Measurements from ENCODE around the gene ADO. TPM values are rescaled to one million over a fixed set of nuclear protein-coding genes. Genes with fewer than 3 reads are reported as not detected.
A peak's percentile ranks its signal among the peaks of the same experiment; 100 is the strongest.

The ADO gene
- total and polyA plus RNA-seq, 4 donors, result 7.5 to 15.3 (median 11.2) TPM

DNA sequence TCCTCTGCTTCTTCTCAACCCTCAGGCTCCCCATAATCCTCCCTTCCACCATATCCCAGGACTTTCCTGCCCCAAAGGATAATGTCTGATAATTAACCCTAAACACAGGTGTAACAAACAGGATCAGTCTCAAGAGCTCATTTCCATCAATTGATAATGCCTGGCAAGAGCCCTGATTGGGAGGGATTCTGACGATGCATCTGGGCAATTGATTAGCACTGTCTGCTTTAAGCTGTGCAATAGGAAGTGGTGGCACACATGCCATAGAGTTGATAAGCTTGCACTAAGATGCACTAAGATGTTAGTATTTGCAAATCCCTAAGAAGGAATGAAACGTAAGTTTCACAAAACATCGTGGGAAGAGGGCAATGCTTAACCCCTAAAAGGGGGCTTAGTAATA lies 39.1 kb downstream of the ADO start:
- intact Hi-C loops (cut with DNase I), result no loop called here
- H3K4me1 ChIP-seq (ENCODE audit: control insufficient read depth in 1 of 2, insufficient read depth in 2 of 2, low read length in 2 of 2), result no peaks in the 10 kb centered on the region
- no peak overlapping the region for H3K4me3 ChIP-seq (ENCODE audit: low read length in 2 of 2)
- H3K36me3 ChIP-seq (ENCODE audit: control insufficient read depth in 1 of 2, insufficient read depth in 2 of 2, low read length in 1 of 2), result no peaks in the 10 kb centered on the region
- DNase-seq, result no peak
- H3K27ac ChIP-seq (ENCODE audit: low read depth in 1 of 2, low read length in 2 of 2), result no peak overlapping the region
- no peaks in the 10 kb centered on the region for H3K27me3 ChIP-seq (ENCODE audit: control insufficient read depth in 1 of 2, insufficient read depth in 2 of 2, low read length in 1 of 2)
- peaks cover 6% of the 10 kb centered on the region for H3K9me3 ChIP-seq (ENCODE audit: control insufficient read depth, low read length)
- WGBS, 2 donors, result 71 to 75% methylated on average over 3 of the region's 3 CpGs
- no peak for ATAC-seq (ENCODE audit: low FRiP score)

DNA sequence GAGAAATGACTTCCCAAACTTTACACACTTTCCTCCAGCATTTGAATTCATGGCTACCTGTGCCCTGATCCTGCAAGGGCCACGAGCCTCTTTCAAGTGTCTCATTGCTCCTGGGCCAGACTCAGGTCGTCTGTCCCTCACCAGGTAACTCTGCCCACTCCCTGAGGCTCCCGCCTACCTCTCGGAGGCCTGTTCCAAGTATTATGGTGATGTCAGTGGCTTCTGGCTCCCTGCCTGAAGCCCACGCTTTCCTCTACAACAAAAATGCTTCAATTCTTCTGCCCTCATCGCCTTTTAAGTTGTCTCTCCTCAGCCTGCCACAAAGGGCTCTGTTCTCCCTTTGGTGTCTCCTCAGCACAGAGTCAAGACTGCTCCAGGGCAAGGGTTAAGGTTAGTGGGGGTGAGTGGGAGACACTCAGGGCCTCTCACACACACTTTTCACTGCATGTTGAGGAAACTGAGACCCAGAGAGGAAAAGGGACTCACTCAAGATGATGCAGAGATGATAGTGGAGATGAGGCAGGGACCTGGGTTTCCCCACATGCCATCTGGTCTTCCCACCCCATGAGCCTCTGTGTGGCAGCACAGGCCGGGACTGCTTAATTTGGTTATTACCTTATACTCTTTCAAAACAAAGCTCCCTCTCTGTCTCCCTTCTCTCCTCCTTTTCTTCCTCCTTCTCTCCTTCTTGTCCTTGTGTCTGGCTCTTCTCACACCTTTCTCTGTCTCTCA lies 39.9 kb downstream of the ADO start:
- WGBS, 2 donors, result 68 to 69% methylated on average over 7 of the region's 7 CpGs
- intact Hi-C loops (cut with DNase I), result no loop called here
- Histone ChIP-seq H3K27me3 (ENCODE audit: control insufficient read depth in 1 of 2, insufficient read depth in 2 of 2, low read length in 1 of 2) (no peaks in the 10 kb centered on the region), H3K4me3 (ENCODE audit: low read length in 2 of 2) (no peak overlapping the region), H3K36me3 (ENCODE audit: control insufficient read depth in 1 of 2, insufficient read depth in 2 of 2, low read length in 1 of 2) (no peaks in the 10 kb centered on the region), H3K9me3 (ENCODE audit: control insufficient read depth, low read length) (peaks cover 6% of the 10 kb centered on the region), H3K27ac (ENCODE audit: low read depth in 1 of 2, low read length in 2 of 2) (no peak overlapping the region), H3K4me1 (ENCODE audit: control insufficient read depth in 1 of 2, insufficient read depth in 2 of 2, low read length in 2 of 2) (no peaks in the 10 kb centered on the region)
- DNase-seq (no peak), ATAC-seq (ENCODE audit: low FRiP score) (no peak)

DNA sequence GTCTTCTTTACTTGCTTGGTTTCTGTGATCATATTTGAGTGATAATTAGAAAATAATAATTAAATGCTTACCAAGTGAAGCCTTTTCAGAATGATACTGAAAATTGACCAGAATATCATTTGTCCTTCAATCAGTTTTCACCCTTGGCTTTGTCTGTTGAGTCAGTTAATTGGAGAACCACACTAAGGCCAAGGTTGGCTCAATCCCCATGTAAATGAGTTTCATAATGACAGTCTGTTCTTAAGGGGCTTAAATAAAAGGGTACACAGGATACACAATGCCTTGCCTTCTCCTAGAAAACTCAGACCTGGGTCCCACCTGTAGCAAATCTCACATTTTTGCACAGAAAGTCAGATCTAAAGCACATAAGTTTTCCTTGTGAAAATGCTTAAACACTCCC lies 42.9 kb downstream of the ADO start:
- intact Hi-C loops (cut with DNase I), result no loop called here
- no peak for DNase-seq
- H3K9me3 ChIP-seq (ENCODE audit: control insufficient read depth, low read length), result peaks cover 8% of the 10 kb centered on the region
- H3K27me3 ChIP-seq (ENCODE audit: control insufficient read depth in 1 of 2, insufficient read depth in 2 of 2, low read length in 1 of 2), result no peaks in the 10 kb centered on the region
- H3K27ac ChIP-seq (ENCODE audit: low read depth in 1 of 2, low read length in 2 of 2), result no peak overlapping the region
- H3K4me3 ChIP-seq (ENCODE audit: low read length in 2 of 2), result no peak overlapping the region
- no peak for ATAC-seq (ENCODE audit: low FRiP score)
- no peaks in the 10 kb centered on the region for H3K4me1 ChIP-seq (ENCODE audit: control insufficient read depth in 1 of 2, insufficient read depth in 2 of 2, low read length in 2 of 2)
- no peaks in the 10 kb centered on the region for H3K36me3 ChIP-seq (ENCODE audit: control insufficient read depth in 1 of 2, insufficient read depth in 2 of 2, low read length in 1 of 2)

DNA sequence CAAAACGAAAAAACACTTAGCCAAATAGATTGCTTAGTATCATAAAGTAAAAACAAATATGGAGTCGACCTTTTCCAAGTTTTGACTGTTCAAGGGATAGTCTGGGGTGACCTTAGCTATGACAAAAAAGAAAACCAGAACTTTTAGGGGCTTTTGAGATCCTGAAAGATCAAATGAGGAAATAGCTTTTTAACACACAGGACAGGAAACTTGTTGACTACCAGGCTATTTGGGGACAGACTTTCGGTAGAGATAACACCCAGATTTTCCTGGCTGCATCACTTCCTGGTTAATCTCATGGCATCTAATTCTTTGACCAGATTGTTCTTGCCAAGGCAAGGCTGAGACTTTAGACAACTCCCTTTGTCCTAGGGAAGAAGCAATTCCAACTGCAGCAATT lies 46.1 kb downstream of the ADO start:
- ATAC-seq (ENCODE audit: low FRiP score), result no peak
- DNase-seq, result no peak
- H3K27ac ChIP-seq (ENCODE audit: low read depth in 1 of 2, low read length in 2 of 2), result no peak overlapping the region
- 57 to 67% methylated on average over 3 of the region's 3 CpGs for WGBS, 2 donors
- no peaks in the 10 kb centered on the region for H3K27me3 ChIP-seq (ENCODE audit: control insufficient read depth in 1 of 2, insufficient read depth in 2 of 2, low read length in 1 of 2)
- no peak overlapping the region for H3K4me3 ChIP-seq (ENCODE audit: low read length in 2 of 2)
- H3K36me3 ChIP-seq (ENCODE audit: control insufficient read depth in 1 of 2, insufficient read depth in 2 of 2, low read length in 1 of 2), result no peaks in the 10 kb centered on the region
- intact Hi-C loops (cut with DNase I), result no loop called here
- H3K9me3 ChIP-seq (ENCODE audit: control insufficient read depth, low read length), result peaks cover 8% of the 10 kb centered on the region
- H3K4me1 ChIP-seq (ENCODE audit: control insufficient read depth in 1 of 2, insufficient read depth in 2 of 2, low read length in 2 of 2), result no peaks in the 10 kb centered on the region

DNA sequence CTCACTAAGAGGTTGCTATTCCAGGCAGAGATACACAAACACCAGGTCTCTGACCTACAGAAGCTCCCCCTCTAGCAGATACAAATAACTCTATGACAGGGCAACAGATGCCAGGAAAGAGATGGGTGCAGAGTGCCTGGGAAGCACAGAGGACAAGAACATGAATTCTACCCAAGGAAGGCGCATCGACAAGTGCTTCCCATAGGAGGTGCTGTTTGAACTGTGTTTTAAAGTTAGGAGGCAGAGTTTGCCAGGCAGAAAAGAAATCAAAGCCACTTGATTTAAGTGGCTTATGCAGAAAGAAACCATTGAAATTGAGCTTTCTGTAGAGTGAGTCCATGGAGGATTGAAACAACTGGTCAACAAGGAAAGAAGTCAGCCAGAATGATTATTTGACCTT lies 46.9 kb downstream of the ADO start:
- ATAC-seq (ENCODE audit: low FRiP score) (no peak), DNase-seq (no peak)
- Histone ChIP-seq H3K4me3 (ENCODE audit: low read length in 2 of 2) (no peak overlapping the region), H3K36me3 (ENCODE audit: control insufficient read depth in 1 of 2, insufficient read depth in 2 of 2, low read length in 1 of 2) (no peaks in the 10 kb centered on the region), H3K4me1 (ENCODE audit: control insufficient read depth in 1 of 2, insufficient read depth in 2 of 2, low read length in 2 of 2) (no peaks in the 10 kb centered on the region), H3K27me3 (ENCODE audit: control insufficient read depth in 1 of 2, insufficient read depth in 2 of 2, low read length in 1 of 2) (no peaks in the 10 kb centered on the region), H3K27ac (ENCODE audit: low read depth in 1 of 2, low read length in 2 of 2) (no peak overlapping the region), H3K9me3 (ENCODE audit: control insufficient read depth, low read length) (peaks cover 8% of the 10 kb centered on the region)
- intact Hi-C loops (cut with DNase I), result no loop called here
- 45 to 70% methylated on average over 2 of the region's 2 CpGs for WGBS, 2 donors

DNA sequence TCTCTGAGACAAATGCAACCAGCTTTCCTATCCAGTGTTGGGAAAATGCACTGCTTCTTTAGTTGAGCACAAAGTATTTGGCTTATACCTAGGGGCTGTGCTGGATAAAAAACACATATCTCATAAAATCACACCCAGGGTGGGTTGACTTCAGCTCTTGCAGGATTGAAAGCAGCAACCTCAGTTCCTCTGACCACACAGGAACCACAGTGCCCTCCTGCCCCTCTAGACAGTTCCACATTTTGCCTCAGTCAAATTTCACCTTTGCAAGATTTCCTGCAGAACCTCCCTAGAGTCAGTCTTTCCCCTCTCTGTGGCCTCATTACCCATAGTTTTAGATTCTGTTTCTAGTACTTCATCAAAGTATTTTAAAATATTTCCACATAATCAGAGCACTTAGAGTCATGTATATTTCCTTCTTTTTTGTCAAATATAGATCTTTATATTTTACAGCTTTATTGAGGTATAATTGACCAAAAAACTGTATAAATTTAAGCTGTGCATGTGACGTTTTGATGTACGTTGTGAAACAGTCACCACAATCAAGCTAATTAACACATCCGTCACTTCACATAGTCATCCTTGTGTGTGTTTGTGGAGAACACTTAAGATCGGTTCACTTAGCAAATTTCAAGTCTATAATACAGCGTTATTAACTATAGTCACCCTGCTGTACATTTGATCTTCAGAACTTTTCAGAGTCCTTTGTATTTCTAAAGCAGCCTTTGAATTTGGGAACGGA lies 48.6 kb downstream of the ADO start:
- H3K4me1 ChIP-seq (ENCODE audit: control insufficient read depth in 1 of 2, insufficient read depth in 2 of 2, low read length in 2 of 2), result no peaks in the 10 kb centered on the region
- DNase-seq, result no peak
- H3K27me3 ChIP-seq (ENCODE audit: control insufficient read depth in 1 of 2, insufficient read depth in 2 of 2, low read length in 1 of 2), result no peaks in the 10 kb centered on the region
- no peak overlapping the region for H3K27ac ChIP-seq (ENCODE audit: low read depth in 1 of 2, low read length in 2 of 2)
- intact Hi-C loops (cut with DNase I), result no loop called here
- WGBS, 2 donors, result 78 to 83% methylated on average over 6 of the region's 6 CpGs
- no peak for ATAC-seq (ENCODE audit: low FRiP score)
- peaks cover 2% of the 10 kb centered on the region for H3K9me3 ChIP-seq (ENCODE audit: control insufficient read depth, low read length)
- H3K36me3 ChIP-seq (ENCODE audit: control insufficient read depth in 1 of 2, insufficient read depth in 2 of 2, low read length in 1 of 2), result no peaks in the 10 kb centered on the region
- no peak overlapping the region for H3K4me3 ChIP-seq (ENCODE audit: low read length in 2 of 2)

DNA sequence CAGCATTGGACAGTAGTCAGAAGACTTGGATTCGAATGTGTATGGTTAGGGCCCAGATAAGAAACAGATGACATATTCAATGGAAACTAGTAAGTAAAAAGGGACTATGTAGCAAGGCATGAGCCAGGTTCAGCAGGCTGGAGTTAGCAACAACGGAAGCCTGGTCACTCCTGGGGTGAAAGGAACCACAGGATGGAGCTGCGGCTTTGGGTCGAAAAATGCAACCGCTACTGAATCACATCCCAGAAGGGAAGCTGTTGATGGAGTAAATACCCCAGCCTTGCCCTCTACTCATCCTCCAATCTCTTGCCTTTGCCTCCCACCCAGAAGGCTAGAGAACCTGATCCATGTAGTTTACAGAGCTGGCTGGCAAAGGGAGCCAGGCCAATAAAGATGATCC lies 49.2 kb downstream of the ADO start:
- Histone ChIP-seq H3K27ac (ENCODE audit: low read depth in 1 of 2, low read length in 2 of 2) (no peak overlapping the region), H3K9me3 (ENCODE audit: control insufficient read depth, low read length) (peaks cover 2% of the 10 kb centered on the region), H3K4me3 (ENCODE audit: low read length in 2 of 2) (no peak overlapping the region), H3K36me3 (ENCODE audit: control insufficient read depth in 1 of 2, insufficient read depth in 2 of 2, low read length in 1 of 2) (no peaks in the 10 kb centered on the region), H3K4me1 (ENCODE audit: control insufficient read depth in 1 of 2, insufficient read depth in 2 of 2, low read length in 2 of 2) (no peaks in the 10 kb centered on the region), H3K27me3 (ENCODE audit: control insufficient read depth in 1 of 2, insufficient read depth in 2 of 2, low read length in 1 of 2) (no peaks in the 10 kb centered on the region)
- 72 to 77% methylated on average over 5 of the region's 5 CpGs for WGBS, 2 donors
- intact Hi-C loops (cut with DNase I), result no loop called here
- DNase-seq (peak in 1 of 2 donors; percentile 42), ATAC-seq (ENCODE audit: low FRiP score) (no peak)

DNA sequence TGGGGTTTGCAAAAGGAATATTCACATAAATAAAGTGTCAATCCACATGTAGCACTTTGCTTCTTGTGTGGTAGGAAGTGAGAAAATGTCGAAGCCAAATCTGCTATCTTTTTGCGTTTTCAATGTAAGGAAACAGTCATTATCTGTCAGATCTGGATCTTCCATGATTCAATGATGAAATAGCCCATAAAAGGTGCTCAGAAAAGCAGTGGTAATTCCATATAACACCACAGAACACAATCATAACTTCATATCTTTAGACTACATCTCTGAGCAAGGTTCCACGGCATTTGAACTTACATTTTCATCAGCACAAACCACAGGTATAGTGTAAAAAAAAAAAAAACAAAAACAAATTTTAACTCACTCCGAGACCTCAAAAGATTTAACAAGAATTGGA lies 51.5 kb downstream of the ADO start:
- Histone ChIP-seq H3K36me3 (ENCODE audit: control insufficient read depth in 1 of 2, insufficient read depth in 2 of 2, low read length in 1 of 2) (no peaks in the 10 kb centered on the region), H3K9me3 (ENCODE audit: control insufficient read depth, low read length) (no peaks in the 10 kb centered on the region), H3K27ac (ENCODE audit: low read depth in 1 of 2, low read length in 2 of 2) (no peak overlapping the region), H3K27me3 (ENCODE audit: control insufficient read depth in 1 of 2, insufficient read depth in 2 of 2, low read length in 1 of 2) (no peaks in the 10 kb centered on the region), H3K4me3 (ENCODE audit: low read length in 2 of 2) (no peak overlapping the region), H3K4me1 (ENCODE audit: control insufficient read depth in 1 of 2, insufficient read depth in 2 of 2, low read length in 2 of 2) (no peaks in the 10 kb centered on the region)
- DNase-seq (no peak), ATAC-seq (ENCODE audit: low FRiP score) (no peak)
- intact Hi-C loops (cut with DNase I), result no loop called here
- WGBS, 2 donors, result 69 to 73% methylated on average over 4 of the region's 4 CpGs

Measured in aorta (tissue), 5 donors.